Bronchial epithelial cell (primary cell): ENCODE measurements around the gene RASGRP1. TPM values are rescaled to one million over a fixed set of nuclear protein-coding genes. Genes with fewer than 3 reads are reported as not detected.

Source experiments
- DNase-seq: peaks from one replicate; pipeline ENCODE4 v3.0.0-alpha.2; 2010; ENCODE audit warnings: low read depth
- FAIRE-seq: peaks from 2 replicates; lab custom pipeline; 2011; peaks lifted over from hg19 to GRCh38; lab: Jason Lieb, UNC
- H3K27me3 ChIP-seq: 2 replicates; pipeline ENCODE4 v1.5.1; 2011; ENCODE audit warnings: low read length; ENCODE audit not compliant: control insufficient read depth, insufficient read depth
- H3K36me3 ChIP-seq: 2 replicates; pipeline ENCODE4 v1.5.1; 2011; ENCODE audit warnings: low read length; ENCODE audit not compliant: control insufficient read depth, insufficient read depth
- H3K4me3 ChIP-seq: 2 replicates; pipeline ENCODE4 v1.5.1; 2011; ENCODE audit warnings: mild to moderate bottlenecking, low read depth, low read length, control low read depth
- CTCF ChIP-seq: IDR thresholded peaks from 2 replicates; pipeline ENCODE4 v1.5.1; 2011; ENCODE audit warnings: mild to moderate bottlenecking, moderate library complexity, low read length, control low read depth, inconsistent platforms; ENCODE audit not compliant: insufficient read depth, severe bottlenecking
- total RNA-seq: library from RNA; depleted of rRNA; stranded (reverse); fragments of >200 nt; gene quantifications from 2 replicates; pipeline ENCODE4 v1.2.1, GENCODE V29; 2014

RASGRP1 gene
- total RNA-seq, 1 donor from 2014 or later = under 0.01 TPM

- Histone ChIP-seq H3K4me3 (no peak overlapping the region), H3K27me3 (no peaks in the 10 kb centered on the region), H3K36me3 (no peaks in the 10 kb centered on the region)
- FAIRE-seq (no peak), DNase-seq (no peak)
- TF ChIP-seq CTCF = no peak
Measured at GRCh38 chr15:38508647-38509046, 56.0 kb downstream of the RASGRP1 start.

- DNase-seq (no peak), FAIRE-seq (no peak)
- H3K36me3 ChIP-seq = no peaks in the 10 kb centered on the region
- no peaks in the 10 kb centered on the region for H3K27me3 ChIP-seq
- no peak overlapping the region for H3K4me3 ChIP-seq
- TF ChIP-seq CTCF = no peak
Measured at GRCh38 chr15:38507570-38507969, 57.0 kb downstream of the RASGRP1 start.

GRCh38 chr15:38506997-38507396, 57.6 kb downstream of the RASGRP1 start:
- DNase-seq = no peak
- no peak for TF ChIP-seq CTCF
- Histone ChIP-seq H3K36me3 (no peaks in the 10 kb centered on the region), H3K27me3 (no peaks in the 10 kb centered on the region), H3K4me3 (no peak overlapping the region)
- no peak for FAIRE-seq

- Histone ChIP-seq H3K27me3 (no peaks in the 10 kb centered on the region), H3K36me3 (no peaks in the 10 kb centered on the region), H3K4me3 (no peak overlapping the region)
- DNase-seq = no peak
- no peak for FAIRE-seq
- TF ChIP-seq CTCF = no peak
Measured at GRCh38 chr15:38504680-38505467, 59.7 kb downstream of the RASGRP1 start.

- FAIRE-seq (no peak), DNase-seq (no peak)
- Histone ChIP-seq H3K36me3 (no peaks in the 10 kb centered on the region), H3K4me3 (no peak overlapping the region), H3K27me3 (no peaks in the 10 kb centered on the region)
- no peak for TF ChIP-seq CTCF
Measured at GRCh38 chr15:38503496-38503895, 61.1 kb downstream of the RASGRP1 start.

GRCh38 chr15:38499651-38500050, 65.0 kb downstream of the RASGRP1 start:
- Histone ChIP-seq H3K27me3 (no peaks in the 10 kb centered on the region), H3K36me3 (no peaks in the 10 kb centered on the region), H3K4me3 (no peak overlapping the region)
- DNase-seq (no peak), FAIRE-seq (no peak)
- TF ChIP-seq CTCF = no peak
